ENCODE results near the gene ADSL. TPM values are rescaled to one million over a fixed set of nuclear protein-coding genes. Genes with fewer than 3 reads are reported as not detected.

The ADSL gene
- total and polyA plus RNA-seq, 2 of the 8 experiments (the other 6 are each of a cell fraction or from before 2014, with no cell fraction given) = 197 to 218 TPM

DNA sequence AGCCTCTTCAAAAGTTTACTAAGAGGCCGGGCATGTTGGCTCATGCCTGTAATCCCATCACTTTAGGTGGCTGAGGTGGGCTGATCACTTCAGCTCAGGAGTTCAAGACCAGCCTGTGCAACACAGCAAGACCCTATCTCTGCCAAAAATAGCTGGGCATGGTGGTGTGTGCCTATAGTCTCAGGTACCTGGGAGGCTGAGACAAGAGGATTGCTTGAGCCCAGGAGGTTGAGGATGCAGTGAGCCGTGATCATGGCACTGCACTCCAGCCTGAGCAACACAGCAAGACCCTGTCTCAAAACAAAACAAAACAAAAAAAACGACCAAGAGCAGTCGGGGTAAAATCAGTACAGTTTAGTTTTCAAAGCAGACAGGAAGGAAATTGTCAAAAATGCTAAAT, 4.7 kb upstream of the ADSL start (continued):
- TF ChIP-seq CHD7 (IDR thresholded peaks at IDR 0.05; ENCODE audit: insufficient replicate concordance, low read length) (no peak), CHD1 (IDR thresholded peaks at IDR 0.05; ENCODE audit: low read depth, low read length) (no peak), BRCA1 (IDR thresholded peaks at IDR 0.05; ENCODE audit: low read depth, low read length) (no peak), SRF (IDR thresholded peaks at IDR 0.05; ENCODE audit: low read depth, low read length) (no peak), KDM1A (IDR thresholded peaks at IDR 0.05; ENCODE audit: borderline replicate concordance, low read length) (no peak), BCL11A (IDR thresholded peaks at IDR 0.05; ENCODE audit: low read depth in 2 of 2, low read length in 2 of 2) (no peak), CBX5 (IDR thresholded peaks at IDR 0.05; ENCODE audit: low read depth, low read length) (no peak), CREB1 (IDR thresholded peaks at IDR 0.05) (no peak), SIN3A (conservative IDR thresholded peaks at IDR 0.05 in 1 of 2, IDR thresholded peaks at IDR 0.05 in 1 of 2; ENCODE audit: low read depth in 1 of 2, low read length in 2 of 2) (no peak), GABPA (IDR thresholded peaks at IDR 0.05; ENCODE audit: borderline replicate concordance, insufficient read depth, low read length) (no peak), SIX5 (IDR thresholded peaks at IDR 0.05; ENCODE audit: low read depth, low read length) (no peak), FOSL1 (IDR thresholded peaks at IDR 0.05; ENCODE audit: insufficient read depth, low read depth, low read length) (no peak), TCF12 (IDR thresholded peaks at IDR 0.05; ENCODE audit: low read depth, low read length) (no peak)

All from H1 (cell line).